Measurements from ENCODE around the gene MYADML2.

The MYADML2 gene

DNA sequence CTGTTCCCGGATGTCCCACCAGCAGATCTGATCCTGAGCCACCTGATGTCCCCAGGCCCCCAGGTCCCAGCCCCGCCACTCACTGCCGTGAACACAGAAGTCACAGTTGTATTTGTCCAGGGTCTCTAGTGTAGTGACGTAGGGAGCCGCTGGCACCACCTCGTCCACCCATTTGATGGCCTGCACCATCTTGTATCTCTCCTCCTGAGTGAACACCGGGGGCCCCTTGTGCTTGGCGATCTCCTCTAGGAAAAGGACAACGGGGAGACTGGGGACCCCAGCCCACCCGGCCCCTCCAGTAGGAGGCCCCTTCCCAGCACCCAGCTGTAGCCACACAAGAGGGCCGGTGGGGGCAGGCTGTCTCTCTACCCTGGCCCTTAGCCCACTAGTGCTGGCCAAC is 38.2 kb downstream of the MYADML2 start:
- DNase-seq, result no peak

DNA sequence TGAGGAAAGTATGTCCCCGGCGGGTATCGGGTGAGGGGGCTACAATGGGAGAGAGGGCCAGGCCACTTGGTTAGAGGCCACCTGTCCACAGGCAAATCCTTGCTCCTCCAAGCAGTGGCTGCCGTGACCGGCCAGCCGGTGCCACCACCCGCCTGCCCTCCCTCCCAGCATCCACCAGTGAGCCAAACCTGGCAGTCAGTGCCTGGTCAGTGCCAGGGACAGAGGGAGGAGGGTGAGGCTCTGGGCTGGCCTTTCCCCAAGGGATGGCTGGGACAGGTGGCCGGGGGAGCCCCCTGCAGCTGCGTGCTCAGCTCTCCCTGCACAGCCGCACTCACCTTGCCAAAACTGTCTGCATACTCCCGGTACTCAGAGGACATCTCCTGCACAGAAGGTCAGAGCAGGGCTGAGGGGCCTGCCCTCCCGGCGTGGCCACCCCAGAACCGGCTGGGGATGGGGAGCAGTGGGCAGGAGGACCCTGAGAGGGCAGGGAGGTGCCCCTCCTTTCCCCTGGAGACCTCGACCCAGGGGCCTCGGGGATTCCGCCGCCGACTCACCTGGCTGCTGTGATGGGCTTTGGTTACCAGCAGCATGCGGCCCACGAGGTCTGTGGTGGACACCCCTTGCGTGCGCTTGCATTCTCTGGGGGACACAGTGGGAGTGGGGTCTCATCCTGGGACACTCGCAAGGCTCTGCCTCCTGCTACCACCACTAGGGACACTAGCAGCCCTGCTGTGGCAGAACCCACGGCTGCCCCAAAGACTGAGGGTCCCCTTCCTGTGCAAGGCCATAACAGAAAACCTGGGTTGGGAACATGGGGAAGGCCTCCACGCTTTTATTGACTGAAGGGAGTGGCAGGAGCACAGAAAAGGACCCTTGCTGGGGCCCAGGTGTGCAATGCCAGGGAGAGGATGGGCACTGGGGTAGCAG is 39.6 kb downstream of the MYADML2 start:
- no peak for DNase-seq

DNA sequence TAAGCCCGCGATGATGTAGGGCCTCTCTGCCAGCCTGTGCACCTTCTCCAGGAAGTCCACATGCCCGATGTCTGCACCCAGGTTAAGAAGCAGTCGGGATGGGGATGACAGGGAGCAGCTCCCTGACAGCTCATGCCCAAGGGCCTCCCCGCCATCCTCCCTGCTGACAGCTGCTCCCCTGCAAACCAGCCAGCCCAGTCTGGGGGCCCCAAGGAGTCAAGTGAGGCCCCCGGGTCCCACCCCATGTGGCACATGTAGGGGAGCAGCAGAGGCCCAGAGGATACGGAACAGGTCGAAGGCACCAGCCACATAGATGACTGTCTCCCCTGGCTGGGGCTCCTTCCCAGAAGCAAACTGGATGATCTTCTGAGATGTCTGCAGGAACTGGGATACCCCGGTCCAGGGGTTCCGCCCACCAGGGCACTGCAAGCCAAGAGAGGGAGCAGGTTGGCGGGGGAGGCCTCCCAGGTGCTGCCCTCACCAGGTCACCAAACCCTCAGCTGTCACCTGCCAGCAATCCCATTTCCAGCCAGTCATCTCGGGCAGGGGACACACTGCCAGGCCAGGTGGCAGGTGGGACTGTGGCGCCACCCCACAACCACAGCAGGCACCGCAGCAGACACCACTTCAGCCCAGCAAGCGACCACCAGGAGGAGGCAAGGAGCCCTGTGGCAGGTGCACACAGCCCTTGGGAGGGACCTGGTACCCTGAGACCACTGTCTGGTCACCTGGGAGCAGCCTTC is 40.4 kb downstream of the MYADML2 start:
- DNase-seq, result no peak

DNA sequence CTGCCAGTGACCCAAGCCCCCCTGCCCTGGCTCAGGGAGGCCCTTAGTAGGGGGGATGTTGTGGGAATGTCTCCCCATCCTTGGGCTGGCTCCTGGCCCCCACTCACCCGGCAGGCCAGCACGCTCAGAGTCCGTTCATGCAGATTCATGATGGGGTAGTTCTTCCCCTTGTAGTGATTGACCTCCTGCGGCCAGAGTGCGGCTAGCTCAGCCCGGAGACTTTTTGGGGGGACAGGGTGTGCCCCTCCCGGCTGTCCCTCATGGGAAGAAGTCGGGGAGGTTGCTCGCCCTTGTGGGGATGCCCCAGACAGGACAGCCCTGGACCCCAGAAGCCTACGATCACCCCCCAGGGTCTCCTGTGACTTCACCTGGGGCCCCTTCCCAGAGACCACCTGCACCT is 41.0 kb downstream of the MYADML2 start:
- DNase-seq, result no peak

DNA sequence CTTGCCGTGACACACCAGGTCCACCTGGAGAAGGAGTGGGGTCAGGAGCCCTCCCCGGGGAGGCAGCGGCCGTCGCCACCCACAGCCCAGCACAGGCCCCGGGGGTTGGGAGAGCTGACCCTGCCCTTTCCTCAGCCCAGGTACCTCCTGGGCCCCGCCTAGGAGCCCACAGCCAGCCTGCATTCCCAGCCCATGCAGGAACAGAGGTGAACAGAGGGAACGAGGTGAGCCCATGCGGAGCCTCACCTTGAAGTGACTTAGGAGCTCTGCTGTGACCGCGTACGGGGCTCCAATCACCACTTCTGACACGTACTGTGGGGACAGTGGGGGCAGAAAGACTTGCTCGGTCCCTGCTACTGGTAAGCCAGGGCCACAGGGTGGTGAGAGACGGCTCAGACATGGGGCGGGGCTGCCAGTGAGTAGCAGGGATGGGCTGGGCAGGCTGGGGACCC is 41.6 kb downstream of the MYADML2 start:
- DNase-seq, result no peak

DNA sequence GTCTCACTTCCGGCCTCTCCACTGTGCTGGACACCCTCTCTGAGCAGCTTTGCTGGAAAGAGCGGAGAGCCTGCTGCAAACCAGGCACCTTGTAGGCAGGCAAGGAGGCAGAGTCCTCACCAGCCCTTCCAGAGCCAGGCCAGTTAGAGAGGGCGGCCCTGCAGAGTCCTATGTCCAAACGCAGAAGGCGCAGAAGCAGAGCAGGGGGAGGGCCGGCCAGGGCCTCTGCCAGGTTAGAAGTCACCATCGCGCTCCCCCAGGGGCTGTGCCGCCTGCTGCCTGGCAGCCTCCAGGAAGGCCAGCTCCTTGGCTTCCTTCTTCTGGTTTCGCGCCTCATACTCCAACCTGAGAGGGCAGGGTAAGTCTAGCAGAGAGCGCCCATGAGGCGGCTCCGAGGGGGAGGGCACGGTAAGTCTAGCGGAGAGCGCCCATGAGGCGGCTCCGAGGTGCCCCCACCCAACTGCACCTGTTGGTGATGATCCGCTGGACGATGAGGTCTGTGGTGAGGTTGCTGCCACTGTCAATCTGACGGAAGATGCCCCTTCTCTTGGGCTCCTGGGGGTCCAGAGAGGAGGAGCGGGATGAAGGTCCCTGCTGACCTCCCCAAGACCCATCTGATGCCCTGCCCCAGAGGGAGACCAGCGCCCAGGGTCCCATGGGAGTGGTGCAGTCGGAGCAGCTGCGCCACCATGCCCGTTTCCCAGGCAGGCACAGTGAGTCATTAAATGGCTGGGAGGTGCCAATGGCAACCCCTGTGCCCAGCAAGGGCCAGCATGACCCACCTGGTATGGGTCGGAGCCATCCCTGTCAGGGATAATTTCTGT is 42.2 kb downstream of the MYADML2 start:
- no peak for DNase-seq

DNA sequence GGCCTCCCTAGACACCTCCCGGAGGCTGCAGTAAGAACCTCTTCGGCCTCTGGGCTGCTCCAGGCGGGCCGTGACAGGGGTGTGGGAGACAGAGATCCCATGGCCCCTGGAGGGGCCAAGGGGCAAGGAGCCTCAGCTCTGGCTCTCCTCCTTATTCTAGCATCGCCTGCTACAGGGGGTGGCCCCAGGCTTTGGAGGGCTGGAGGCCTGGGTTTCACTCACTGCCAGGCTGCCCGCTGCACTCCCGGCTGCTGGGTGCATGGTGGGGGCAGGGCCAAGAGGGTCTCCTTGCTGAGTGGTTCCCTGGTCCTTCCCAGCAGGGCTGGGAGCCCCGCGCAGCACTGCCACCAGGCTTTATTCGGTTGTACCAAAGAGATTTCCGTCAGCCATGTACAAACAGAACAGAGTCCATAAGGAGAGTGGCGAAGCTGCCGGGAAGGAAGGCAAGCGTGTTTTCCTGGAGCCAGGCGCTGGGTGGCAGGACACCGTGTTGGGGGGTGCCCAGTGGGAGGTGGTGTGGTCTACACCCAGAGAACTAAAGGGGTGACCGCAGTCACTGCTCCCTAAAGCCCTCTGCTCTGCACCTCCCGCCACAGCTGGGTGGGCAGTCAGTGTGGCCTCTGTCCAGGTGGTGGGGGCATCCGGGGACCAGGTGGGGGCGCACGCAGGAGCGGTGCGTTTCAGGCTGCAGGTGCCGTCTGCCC is 43.0 kb downstream of the MYADML2 start:
- DNase-seq, result no peak

DNA sequence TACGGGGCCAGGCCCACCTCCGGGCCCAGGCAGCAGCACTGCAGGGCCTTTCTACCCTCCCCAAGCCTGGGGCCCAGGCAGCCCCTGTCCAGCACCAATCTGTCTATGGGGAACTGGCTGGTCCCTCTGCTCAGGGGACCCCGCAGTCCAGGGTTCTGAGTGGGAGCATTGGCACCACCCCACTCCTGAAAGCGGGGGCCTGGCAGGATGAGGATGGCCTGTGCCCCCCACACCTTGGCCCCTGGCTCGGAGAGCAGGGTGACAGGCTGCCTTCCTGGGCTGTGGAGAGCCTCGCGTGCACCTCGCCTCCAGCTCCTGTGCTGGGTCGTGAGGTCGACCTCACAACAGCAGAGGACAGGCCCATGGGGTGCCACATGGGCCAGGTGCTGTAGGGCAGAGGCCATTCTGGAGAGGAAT is 43.6 kb downstream of the MYADML2 start:
- no peak for DNase-seq

DNA sequence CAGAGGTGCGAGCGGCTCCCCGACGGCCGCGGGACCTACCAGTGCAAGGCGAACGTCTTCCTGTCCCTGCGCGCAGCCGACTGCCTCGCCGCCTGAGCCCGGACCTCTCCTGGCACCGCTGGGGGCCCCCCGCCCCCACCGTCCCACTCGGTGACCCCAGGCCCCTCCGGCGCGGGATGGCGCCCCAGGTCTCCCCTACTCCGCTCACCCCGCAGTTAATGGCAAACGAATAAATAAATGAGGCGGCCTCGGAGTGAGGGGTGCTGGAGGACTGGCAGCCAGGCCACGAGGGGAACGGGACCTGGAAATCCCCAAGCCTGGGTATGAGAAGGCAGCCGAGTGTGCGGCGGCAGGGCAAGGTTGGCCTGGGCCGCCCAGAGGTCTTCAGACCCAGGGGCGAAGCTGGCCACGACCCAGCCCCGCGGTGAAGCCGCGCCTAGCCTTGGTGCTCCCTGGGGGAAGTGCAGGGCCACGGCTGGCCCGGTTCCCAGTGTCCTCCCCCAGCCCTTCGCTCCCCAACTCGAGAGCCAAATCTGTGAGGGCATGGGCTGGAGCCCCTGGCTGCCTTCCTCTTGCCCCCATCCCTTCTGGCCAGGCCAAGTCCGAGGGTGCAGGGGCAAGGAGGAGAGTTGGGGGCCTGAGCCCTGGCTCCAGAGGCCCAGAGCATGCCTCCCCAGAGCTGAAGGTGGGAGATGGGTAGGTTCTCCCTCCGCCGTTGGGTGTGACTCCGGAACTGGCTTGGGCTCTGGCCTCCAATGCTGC is 44.2 kb downstream of the MYADML2 start:
- DNase-seq, result no peak

DNA sequence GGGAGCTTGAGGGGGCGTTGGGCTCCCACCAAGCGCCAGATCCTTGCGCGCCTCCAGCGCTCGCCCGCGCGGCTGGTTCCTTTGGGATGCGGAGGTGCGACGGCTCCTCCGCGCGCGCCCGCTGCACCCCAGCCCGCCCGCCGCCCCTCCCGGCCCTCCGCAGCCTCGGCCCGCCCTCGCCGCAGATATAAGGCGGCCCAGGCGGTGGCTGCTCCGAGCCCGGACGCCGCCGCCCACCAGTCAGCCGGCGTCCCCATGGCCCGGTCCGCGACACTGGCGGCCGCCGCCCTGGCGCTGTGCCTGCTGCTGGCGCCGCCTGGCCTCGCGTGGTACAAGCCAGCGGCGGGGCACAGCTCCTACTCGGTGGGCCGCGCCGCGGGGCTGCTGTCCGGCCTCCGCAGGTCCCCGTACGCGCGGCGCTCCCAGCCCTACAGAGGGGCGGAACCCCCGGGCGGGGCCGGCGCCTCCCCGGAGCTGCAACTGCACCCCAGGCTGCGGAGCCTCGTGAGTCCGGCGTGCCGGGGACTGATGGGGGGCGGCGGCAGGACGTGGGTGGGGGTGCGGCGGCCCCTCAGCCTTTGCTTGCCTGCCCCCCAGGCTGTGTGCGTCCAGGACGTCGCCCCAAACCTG is 44.9 kb downstream of the MYADML2 start, which contains the start of gene NPB:
TSS of gene NPB (plus strand) at position 216 of the 630 bp plus-strand sequence. CDS start at position 256, 40 bp downstream.
- no peak for DNase-seq

DNA sequence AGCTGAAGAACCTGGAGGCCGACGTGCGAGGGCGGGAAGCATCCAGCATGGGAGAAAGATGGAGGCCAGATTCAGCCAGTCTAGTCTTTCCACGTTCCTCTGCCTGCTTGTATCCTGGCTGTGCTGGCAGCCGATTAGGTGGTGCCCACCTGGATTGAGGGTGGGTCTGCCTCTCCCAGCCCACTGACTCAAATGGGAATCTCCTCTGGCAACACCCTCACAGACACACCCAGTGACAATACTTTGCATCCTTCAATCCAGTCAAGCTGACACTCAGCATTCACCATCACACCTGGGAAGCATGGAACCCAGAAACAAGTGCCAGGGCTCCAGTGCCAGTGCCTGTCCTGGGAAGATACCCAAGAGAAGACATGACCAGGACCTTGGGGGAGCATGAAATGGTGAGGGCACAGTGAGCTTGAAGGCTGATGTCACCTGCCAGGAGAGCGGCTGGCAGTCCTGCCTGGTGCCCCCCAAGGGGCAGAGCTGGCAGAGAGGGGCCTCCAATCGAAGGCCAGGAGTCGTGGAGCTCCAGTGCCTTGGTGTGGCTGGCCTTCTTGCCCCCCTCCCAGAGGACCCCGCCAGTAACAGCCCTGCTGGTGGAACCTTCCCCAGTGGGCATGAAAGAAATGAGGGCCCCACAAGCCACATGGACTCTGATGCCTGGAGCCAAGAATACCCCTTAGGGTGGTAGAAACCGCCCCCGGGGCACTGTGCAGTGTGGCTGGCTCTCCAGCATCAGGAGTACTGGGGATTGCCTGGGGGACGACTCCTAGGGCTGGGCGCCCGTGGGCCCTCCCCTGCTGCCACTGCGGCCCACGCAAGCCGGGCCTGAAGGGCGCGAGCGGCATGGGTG is 45.6 kb downstream of the MYADML2 start:
- no peak for DNase-seq

DNA sequence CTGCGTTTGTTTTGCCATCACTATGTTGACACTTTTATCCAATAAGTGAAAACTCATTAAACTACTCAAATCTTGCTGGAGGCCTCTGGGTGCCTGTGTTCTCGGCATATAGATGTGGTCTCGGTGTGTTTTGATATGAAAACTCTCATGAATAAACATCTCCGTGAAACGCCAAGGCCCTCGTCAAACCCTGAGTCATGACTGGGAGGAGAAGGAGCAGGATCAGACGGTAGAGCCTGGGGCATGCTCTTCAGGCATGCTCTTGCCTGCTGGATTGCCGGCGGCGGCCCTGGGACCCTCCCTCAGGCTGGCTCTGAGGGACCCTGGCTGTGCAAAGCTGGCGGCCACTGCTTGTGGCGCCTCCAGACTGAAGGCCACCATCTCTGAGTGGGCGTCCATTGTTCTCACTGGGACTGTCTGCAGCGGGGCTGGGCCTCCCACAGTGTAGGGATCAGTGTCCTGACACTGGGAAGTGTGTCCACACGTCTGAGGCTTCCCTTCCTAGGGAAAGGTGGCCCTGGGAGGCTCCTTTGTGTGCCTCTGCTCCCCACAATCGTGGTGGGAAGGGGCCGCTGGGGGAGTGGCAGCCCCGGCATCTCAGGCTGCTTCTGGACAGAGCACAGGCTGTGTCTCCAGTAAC is 46.7 kb downstream of the MYADML2 start:
- no peak for DNase-seq

DNA sequence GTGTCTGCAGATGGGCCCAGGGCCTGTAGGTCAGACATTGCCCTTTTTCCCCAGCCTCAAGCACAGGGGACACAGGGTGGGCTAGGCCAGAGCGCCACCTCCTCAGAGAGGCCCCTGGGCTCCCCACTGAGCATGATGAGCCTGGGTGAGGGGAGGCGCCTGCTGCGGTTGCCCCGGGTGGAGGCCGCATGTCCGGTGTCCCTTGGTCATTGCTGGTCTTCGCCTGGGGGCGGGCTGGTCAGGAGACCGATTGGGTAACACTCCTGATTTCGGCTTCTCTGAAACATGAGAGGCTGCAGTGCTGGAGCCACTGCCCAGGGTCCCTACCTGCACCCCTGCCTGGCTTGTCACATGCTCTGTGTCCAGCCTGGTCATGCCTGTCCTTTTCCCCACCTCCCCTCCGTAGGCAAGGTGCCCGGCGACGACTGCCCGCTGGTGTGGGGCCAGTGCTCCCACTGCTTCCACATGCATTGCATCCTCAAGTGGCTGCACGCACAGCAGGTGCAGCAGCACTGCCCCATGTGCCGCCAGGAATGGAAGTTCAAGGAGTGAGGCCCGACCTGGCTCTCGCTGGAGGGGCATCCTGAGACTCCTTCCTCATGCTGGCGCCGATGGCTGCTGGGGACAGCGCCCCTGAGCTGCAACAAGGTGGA is 47.4 kb downstream of the MYADML2 start:
- no peak for DNase-seq

DNA sequence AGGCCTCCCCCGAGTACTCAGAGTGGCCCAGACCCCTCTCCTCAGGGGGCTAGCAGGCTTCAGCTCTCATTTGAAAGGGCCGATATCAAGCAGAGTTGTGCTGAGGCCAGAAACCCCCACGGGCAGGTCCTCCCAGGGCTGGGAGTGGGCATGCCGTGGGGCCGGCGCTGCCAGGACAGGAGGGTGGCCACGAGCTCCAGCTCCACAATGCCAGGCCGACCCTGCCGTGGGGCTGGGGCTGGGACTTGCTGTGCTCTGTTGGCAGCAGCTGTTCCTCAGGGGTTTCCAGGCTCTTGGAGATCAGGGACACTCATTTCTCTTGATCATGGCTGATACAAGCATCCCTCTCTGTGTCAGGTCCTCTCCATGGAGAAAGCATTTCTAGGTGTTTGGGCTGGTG is 48.1 kb downstream of the MYADML2 start:
- no peak for DNase-seq

DNA sequence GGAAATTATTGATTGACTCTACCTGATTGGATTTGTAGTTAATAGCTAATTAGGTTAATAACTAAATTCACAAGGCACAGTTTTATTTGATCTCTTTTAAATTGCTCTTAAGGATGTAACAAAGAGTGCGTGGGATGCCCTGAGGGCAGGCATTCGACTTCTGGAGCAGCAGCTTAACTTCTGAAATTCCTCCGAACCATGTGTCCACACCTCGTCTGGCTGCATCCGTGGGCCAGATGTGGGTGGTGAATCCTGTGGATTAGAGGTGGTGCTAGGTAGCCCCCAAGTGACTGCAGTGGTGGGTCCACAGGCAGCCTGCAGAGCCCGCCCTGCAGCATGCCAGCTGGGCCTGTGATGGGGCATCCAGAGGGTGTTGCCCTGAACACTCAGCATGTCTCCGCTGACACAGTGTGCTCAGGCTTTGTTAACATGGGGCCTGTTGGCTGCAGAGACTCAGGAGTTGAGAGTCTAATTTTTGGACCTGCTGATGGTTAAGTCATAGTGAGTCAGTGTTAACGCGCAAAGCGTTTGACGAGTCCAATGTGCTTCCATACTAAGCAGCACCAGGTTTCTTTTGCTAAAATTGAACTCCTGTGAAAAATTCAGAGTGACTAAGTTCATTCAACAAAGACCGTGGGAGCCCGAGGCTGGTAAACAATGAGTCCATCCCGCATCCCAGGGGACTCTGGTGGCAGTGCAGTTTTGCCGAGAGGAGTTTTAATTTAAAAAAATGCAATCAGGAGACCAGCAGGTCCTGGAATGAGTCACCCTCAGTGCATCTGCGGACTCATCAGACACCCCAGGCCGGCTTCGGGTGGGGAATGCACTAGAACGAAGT is 48.8 kb downstream of the MYADML2 start:
- no peak for DNase-seq

DNA sequence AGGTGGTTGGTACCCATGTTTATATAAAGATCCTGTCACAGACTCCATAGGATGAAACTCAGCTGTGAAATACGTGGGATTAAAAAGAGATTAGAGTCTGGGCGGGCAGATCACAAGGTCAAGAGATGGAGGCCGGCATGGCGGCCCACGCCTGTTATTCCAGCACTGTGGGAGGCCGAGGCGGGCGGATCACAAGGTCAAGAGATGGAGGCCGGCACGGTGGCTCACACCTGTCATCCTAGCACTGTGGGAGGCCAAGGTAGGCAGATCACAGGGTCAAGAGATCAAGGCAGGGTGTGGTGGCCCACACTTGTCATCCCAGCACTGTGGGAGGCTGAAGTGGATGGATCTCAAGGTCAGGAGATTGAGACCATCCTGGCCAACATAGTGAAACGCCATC is 51.6 kb downstream of the MYADML2 start:
- no peak for DNase-seq

DNA sequence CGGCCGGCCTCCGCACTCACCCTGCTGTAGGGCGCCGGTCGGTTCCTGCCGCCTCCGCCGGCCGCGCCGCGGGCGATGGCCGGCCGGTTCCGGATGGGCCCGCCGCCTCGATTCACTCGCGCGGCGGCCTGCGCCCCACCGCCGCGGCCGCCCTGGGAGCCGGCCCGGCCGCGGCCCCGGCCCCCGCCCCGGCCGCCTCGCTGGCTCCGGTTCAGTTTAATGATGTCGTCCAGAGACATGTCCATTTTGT is 55.8 kb downstream of the MYADML2 start:
- no peak for DNase-seq

Data from activated CD4-positive, CD25-positive, alpha-beta regulatory T cell treated with anti-CD3 and anti-CD28 coated beads, Interleukin-2, amount 50 U/mL, for 72 hours (primary cell).